ENCODE data around the gene PRR15L.

The PRR15L gene

DNA sequence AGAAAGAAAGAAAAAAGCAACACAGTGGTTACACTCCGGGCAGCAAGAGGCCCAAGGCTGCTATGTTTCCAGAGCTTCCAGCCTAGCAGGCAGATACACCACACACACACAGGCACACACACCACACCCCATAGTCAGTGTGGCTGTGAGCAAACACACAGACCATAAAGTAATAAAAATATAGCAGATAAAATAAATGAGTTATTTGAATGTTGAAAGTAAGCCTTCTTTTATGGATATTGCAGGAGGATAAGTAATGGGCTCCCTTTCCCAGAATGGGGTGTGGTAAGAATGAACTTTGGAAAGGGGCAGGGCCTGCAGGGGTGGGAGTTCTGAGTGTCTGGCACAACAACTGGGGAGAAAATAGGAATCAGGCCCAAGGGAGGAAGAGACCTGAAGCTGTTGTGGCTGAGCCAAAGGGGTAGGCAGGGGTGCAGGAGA, 8.4 kb upstream of the PRR15L start:
- no peaks in the 10 kb centered on the region for H3K9me3 ChIP-seq (ENCODE audit: insufficient read depth, low read depth, low read length)
- peaks cover 2% of the 10 kb centered on the region for H3K79me1 ChIP-seq (ENCODE audit: low read length)
- H3K9ac ChIP-seq (ENCODE audit: low read length) = no peak overlapping the region
- no peaks in the 10 kb centered on the region for H3K27me3 ChIP-seq (ENCODE audit: insufficient read depth, low read length)
- no peak overlapping the region for H4K91ac ChIP-seq (ENCODE audit: low read depth, low read length)
- no peaks in the 10 kb centered on the region for H3K36me3 ChIP-seq (ENCODE audit: control insufficient read depth in 1 of 2, insufficient read depth in 2 of 2, low read length in 2 of 2)
- no peak overlapping the region for H4K12ac ChIP-seq (ENCODE audit: low read depth, low read length)
- H3K4me2 ChIP-seq (ENCODE audit: low read length) = no peak overlapping the region
- no peak overlapping the region for H3K27ac ChIP-seq (ENCODE audit: low read depth, low read length)
- H3K79me2 ChIP-seq (ENCODE audit: control insufficient read depth, insufficient read depth, low read length, poor library complexity) = peaks cover under 1% of the 10 kb centered on the region
- H2AK5ac ChIP-seq (ENCODE audit: low read length) = no peak overlapping the region
- H3K18ac ChIP-seq (ENCODE audit: low read length) = no peak overlapping the region
- H4K8ac ChIP-seq (ENCODE audit: low read depth, low read length) = no peak overlapping the region
- no peak overlapping the region for H3K14ac ChIP-seq (ENCODE audit: low read length)
- H2AFZ ChIP-seq (ENCODE audit: insufficient read depth, low read length, poor library complexity) = no peak overlapping the region
- no peak overlapping the region for H3K23ac ChIP-seq (ENCODE audit: low read length)
- no peak for DNase-seq
- H3K4me1 ChIP-seq (ENCODE audit: control insufficient read depth in 1 of 2, insufficient read depth in 2 of 2, low read length in 2 of 2) = peaks cover 7 to 9% of the 10 kb centered on the region in 2 experiments
- no peak overlapping the region for H3K4ac ChIP-seq (ENCODE audit: low read depth, low read length)
- no peak overlapping the region for H2BK12ac ChIP-seq (ENCODE audit: low read length)
- H2BK5ac ChIP-seq (ENCODE audit: low read depth, low read length, poor library complexity) = no peak overlapping the region
- no peak overlapping the region for H3K4me3 ChIP-seq (ENCODE audit: low read depth, low read length)
- WGBS (ENCODE audit: extremely low coverage, insufficient coverage, insufficient read length) = no CpG with 5 or more reads among the region's 1 CpG
- no peak overlapping the region for H2BK120ac ChIP-seq (ENCODE audit: insufficient read depth, low read length, poor library complexity)

DNA sequence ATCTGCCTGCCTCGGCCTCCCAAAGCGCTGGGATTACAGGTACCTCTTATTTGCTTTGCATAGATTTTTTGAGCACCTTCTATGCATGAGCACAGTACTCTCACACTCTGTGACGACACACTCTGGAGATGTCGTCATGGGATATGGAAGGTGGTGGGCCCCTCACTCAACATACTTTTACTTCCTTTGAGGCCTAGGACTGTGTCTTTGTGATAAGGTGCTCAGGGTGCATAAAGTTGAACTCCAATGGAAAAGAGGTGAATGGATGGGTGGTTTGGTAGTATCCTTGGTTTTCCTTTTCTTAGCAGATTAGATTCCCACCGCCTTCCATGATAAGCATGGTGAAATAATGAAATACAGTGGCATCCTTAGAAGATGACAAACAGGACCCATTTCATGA, 7.2 kb upstream of the PRR15L start:
- Histone ChIP-seq H4K8ac (ENCODE audit: low read depth, low read length) (no peak overlapping the region), H3K4me3 (ENCODE audit: low read depth, low read length) (no peak overlapping the region), H4K91ac (ENCODE audit: low read depth, low read length) (no peak overlapping the region), H4K12ac (ENCODE audit: low read depth, low read length) (no peak overlapping the region), H3K4me2 (ENCODE audit: low read length) (no peak overlapping the region), H3K36me3 (ENCODE audit: control insufficient read depth in 1 of 2, insufficient read depth in 2 of 2, low read length in 2 of 2) (no peaks in the 10 kb centered on the region), H3K14ac (ENCODE audit: low read length) (no peak overlapping the region), H2BK5ac (ENCODE audit: low read depth, low read length, poor library complexity) (no peak overlapping the region), H3K27me3 (ENCODE audit: insufficient read depth, low read length) (no peaks in the 10 kb centered on the region), H2BK12ac (ENCODE audit: low read length) (no peak overlapping the region), H3K9ac (ENCODE audit: low read length) (no peak overlapping the region), H3K4ac (ENCODE audit: low read depth, low read length) (no peak overlapping the region), H3K27ac (ENCODE audit: low read depth, low read length) (no peak overlapping the region), H2AFZ (ENCODE audit: insufficient read depth, low read length, poor library complexity) (no peak overlapping the region), H3K9me3 (ENCODE audit: insufficient read depth, low read depth, low read length) (no peaks in the 10 kb centered on the region), H2BK120ac (ENCODE audit: insufficient read depth, low read length, poor library complexity) (no peak overlapping the region), H3K4me1 (ENCODE audit: control insufficient read depth in 1 of 2, insufficient read depth in 2 of 2, low read length in 2 of 2) (peaks cover 7 to 9% of the 10 kb centered on the region in 2 experiments), H2AK5ac (ENCODE audit: low read length) (no peak overlapping the region), H3K18ac (ENCODE audit: low read length) (no peak overlapping the region), H3K79me2 (ENCODE audit: control insufficient read depth, insufficient read depth, low read length, poor library complexity) (no peaks in the 10 kb centered on the region), H3K79me1 (ENCODE audit: low read length) (no peaks in the 10 kb centered on the region), H3K23ac (ENCODE audit: low read length) (no peak overlapping the region)
- DNase-seq = no peak
- WGBS (ENCODE audit: extremely low coverage, insufficient coverage, insufficient read length) = no CpG with 5 or more reads among the region's 5 CpGs

DNA sequence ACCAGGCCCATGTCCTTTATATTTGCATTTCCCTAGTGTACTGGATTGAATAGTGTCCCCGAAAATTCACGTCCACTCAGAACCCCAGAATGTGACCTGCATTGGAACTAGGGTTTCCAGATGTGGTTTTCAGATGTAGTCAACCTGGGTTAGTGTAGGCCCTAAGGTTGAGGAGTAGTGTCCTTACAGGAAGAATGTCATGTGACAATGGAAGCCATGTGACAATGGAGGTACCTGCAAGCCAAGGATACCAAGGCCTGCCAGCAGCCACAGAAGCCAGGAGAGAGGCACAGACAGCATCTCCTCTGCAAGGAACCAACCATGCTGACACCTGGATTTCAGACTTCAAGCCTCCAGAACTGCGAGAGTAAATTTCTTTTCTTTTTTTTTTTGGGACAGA, 5.2 kb upstream of the PRR15L start:
- Histone ChIP-seq H3K9me3 (ENCODE audit: insufficient read depth, low read depth, low read length) (no peaks in the 10 kb centered on the region), H3K4me3 (ENCODE audit: low read depth, low read length) (no peak overlapping the region), H3K79me1 (ENCODE audit: low read length) (no peaks in the 10 kb centered on the region), H3K14ac (ENCODE audit: low read length) (no peak overlapping the region), H3K4me2 (ENCODE audit: low read length) (no peak overlapping the region), H2BK120ac (ENCODE audit: insufficient read depth, low read length, poor library complexity) (no peak overlapping the region), H4K91ac (ENCODE audit: low read depth, low read length) (no peak overlapping the region), H3K79me2 (ENCODE audit: control insufficient read depth, insufficient read depth, low read length, poor library complexity) (no peaks in the 10 kb centered on the region), H2BK12ac (ENCODE audit: low read length) (no peak overlapping the region), H3K4me1 (ENCODE audit: control insufficient read depth in 1 of 2, insufficient read depth in 2 of 2, low read length in 2 of 2) (peaks cover 9 to 13% of the 10 kb centered on the region in 2 experiments), H3K36me3 (ENCODE audit: control insufficient read depth in 1 of 2, insufficient read depth in 2 of 2, low read length in 2 of 2) (no peaks in the 10 kb centered on the region), H2AFZ (ENCODE audit: insufficient read depth, low read length, poor library complexity) (no peak overlapping the region), H2BK5ac (ENCODE audit: low read depth, low read length, poor library complexity) (no peak overlapping the region), H2AK5ac (ENCODE audit: low read length) (no peak overlapping the region), H3K4ac (ENCODE audit: low read depth, low read length) (no peak overlapping the region), H4K8ac (ENCODE audit: low read depth, low read length) (no peak overlapping the region), H3K27ac (ENCODE audit: low read depth, low read length) (no peak overlapping the region), H3K18ac (ENCODE audit: low read length) (no peak overlapping the region), H3K9ac (ENCODE audit: low read length) (no peak overlapping the region), H4K12ac (ENCODE audit: low read depth, low read length) (no peak overlapping the region), H3K23ac (ENCODE audit: low read length) (no peak overlapping the region), H3K27me3 (ENCODE audit: insufficient read depth, low read length) (no peaks in the 10 kb centered on the region)
- no CpG with 5 or more reads among the region's 3 CpGs for WGBS (ENCODE audit: extremely low coverage, insufficient coverage, insufficient read length)
- no peak for DNase-seq

DNA sequence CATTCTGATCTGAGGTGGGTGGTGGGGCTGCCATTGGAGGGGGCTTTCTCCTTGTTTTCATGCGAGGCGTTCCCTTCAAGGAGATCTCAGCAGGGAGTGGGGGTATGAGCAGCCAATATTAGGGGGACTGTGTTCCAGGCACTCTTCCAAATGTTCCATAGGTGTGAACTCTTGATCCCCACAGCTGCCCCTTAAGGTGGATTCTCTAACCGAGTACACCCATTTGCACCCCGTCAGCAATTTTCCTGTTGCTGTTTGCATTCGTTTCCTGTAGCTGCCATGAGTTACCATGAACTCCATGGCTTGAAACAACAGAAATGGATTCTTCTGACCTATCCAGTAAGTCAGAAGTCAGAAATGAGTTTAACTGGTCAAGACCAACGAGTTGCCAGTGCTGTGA, 3.7 kb upstream of the PRR15L start:
- no peak overlapping the region for H3K4me2 ChIP-seq (ENCODE audit: low read length)
- no peak for DNase-seq
- no peak overlapping the region for H3K18ac ChIP-seq (ENCODE audit: low read length)
- no peaks in the 10 kb centered on the region for H3K79me1 ChIP-seq (ENCODE audit: low read length)
- no CpG with 5 or more reads among the region's 6 CpGs for WGBS (ENCODE audit: extremely low coverage, insufficient coverage, insufficient read length)
- peaks cover 14 to 17% of the 10 kb centered on the region in 2 experiments for H3K4me1 ChIP-seq (ENCODE audit: control insufficient read depth in 1 of 2, insufficient read depth in 2 of 2, low read length in 2 of 2)
- H2AK5ac ChIP-seq (ENCODE audit: low read length) = no peak overlapping the region
- H3K27me3 ChIP-seq (ENCODE audit: insufficient read depth, low read length) = no peaks in the 10 kb centered on the region
- H4K8ac ChIP-seq (ENCODE audit: low read depth, low read length) = no peak overlapping the region
- H3K14ac ChIP-seq (ENCODE audit: low read length) = no peak overlapping the region
- no peaks in the 10 kb centered on the region for H3K79me2 ChIP-seq (ENCODE audit: control insufficient read depth, insufficient read depth, low read length, poor library complexity)
- no peak overlapping the region for H3K23ac ChIP-seq (ENCODE audit: low read length)
- no peak overlapping the region for H4K91ac ChIP-seq (ENCODE audit: low read depth, low read length)
- H3K9ac ChIP-seq (ENCODE audit: low read length) = no peak overlapping the region
- H2BK5ac ChIP-seq (ENCODE audit: low read depth, low read length, poor library complexity) = no peak overlapping the region
- no peaks in the 10 kb centered on the region for H3K9me3 ChIP-seq (ENCODE audit: insufficient read depth, low read depth, low read length)
- no peak overlapping the region for H3K4me3 ChIP-seq (ENCODE audit: low read depth, low read length)
- no peak overlapping the region for H2BK120ac ChIP-seq (ENCODE audit: insufficient read depth, low read length, poor library complexity)
- H3K4ac ChIP-seq (ENCODE audit: low read depth, low read length) = no peak overlapping the region
- no peak overlapping the region for H2AFZ ChIP-seq (ENCODE audit: insufficient read depth, low read length, poor library complexity)
- H4K12ac ChIP-seq (ENCODE audit: low read depth, low read length) = no peak overlapping the region
- H2BK12ac ChIP-seq (ENCODE audit: low read length) = no peak overlapping the region
- H3K36me3 ChIP-seq (ENCODE audit: control insufficient read depth in 1 of 2, insufficient read depth in 2 of 2, low read length in 2 of 2) = no peaks in the 10 kb centered on the region
- H3K27ac ChIP-seq (ENCODE audit: low read depth, low read length) = no peak overlapping the region

All from trophoblast cell (in vitro differentiated cells and primary cell).